ENCODE measurements around the gene BMERB1.
"Not testable (repeated sequence)": the region's sequence is repeated elsewhere in the genome, so short reads cannot be mapped to it uniquely, and the experiment has no call there.

DNA sequence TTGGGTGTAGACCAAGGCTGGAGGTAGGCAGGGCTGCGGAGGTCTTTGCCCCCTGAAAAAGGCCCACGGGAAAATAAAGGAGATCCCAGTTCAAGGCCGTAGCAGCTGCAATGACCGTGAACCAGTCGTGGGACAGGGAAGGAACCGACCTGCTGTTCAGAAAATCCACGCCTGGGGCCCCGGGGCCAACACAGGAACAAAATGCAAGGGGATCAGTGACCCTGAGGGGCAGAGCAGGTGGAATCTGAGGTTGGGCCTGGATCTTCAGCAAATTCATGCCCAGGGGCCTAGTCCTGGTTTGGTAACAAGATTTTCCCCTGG lies 37.9 kb upstream of the BMERB1 start:
- not testable (repeated sequence) for TF ChIP-seq POLR2AphosphoS5, POLR2A (IDR thresholded peaks at IDR 0.05; ENCODE audit: low read depth, low read length)

All from GM12891 (cell line).